Measurements from ENCODE around the gene CHIT1. TPM values are rescaled to one million over a fixed set of nuclear protein-coding genes. Genes with fewer than 3 reads are reported as not detected.

CHIT1 gene
- total and polyA plus RNA-seq, 7 experiments from 2014 or later: 0.76 to 2.2 (median 1.1) TPM; not detected in 2

DNA sequence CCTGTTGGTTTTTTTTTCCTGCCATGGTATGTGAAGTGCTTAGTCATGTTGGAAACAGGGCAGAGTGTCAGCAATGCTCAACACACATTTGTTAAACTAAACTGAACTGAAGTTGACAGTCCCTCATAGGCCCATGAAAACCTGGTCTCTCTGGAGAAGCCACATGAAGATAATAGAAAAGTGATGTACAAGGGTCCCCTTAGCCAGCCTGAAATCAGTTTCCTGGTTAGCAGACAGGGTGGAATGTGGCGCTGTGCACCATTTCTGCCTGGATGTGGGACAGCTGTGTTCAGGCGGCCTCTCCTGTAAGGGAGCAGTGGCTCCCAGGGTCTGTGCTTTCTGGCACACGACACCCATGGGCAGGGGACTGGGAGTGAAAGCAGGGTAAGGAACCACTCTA, 33.1 kb downstream of the CHIT1 start:
- Histone ChIP-seq H3K36me3 (ENCODE audit: control insufficient read depth in 2 of 3, insufficient read depth in 3 of 3, low read length in 3 of 3) (no peaks in the 10 kb centered on the region), H3K27ac (ENCODE audit: low read depth, low read length) (no peak overlapping the region), H3K4me3 (ENCODE audit: low read length) (no peak overlapping the region), H3K27me3 (ENCODE audit: control insufficient read depth in 2 of 2, insufficient read depth in 2 of 2, low read length in 2 of 2) (no peaks in the 10 kb centered on the region), H3K9me3 (ENCODE audit: control insufficient read depth in 2 of 3, low read length in 3 of 3) (no peaks in the 10 kb centered on the region), H3K4me1 (ENCODE audit: control insufficient read depth in 2 of 2, insufficient read depth in 2 of 2, low read length in 2 of 2) (no peaks in the 10 kb centered on the region)
- H3K4me1 Mint-ChIP-seq: peaks cover 0 to 7% (median 0%) of the 10 kb centered on the region in 7 donors
- ATAC-seq (no peak), DNase-seq (no peak)
- H3K27me3 Mint-ChIP-seq: peaks cover 0 to 14% (median 13%) of the 10 kb centered on the region in 5 donors
- CTCF ChIA-PET: interaction anchor here (0.7 kb wide), 1 partner anchor 68 kb away, joined by 3 read pairs; no protein-coding TSS in a partner anchor
- POLR2A ChIA-PET: no interaction called here
- H3K36me3 Mint-ChIP-seq: no peaks in the 10 kb centered on the region
- no peak overlapping the region for H3K4me3 Mint-ChIP-seq
- H3K27ac Mint-ChIP-seq: no peak overlapping the region
- H3K9me3 Mint-ChIP-seq: peaks cover 0 to 3% (median 0%) of the 10 kb centered on the region in 11 donors
- intact Hi-C loops (cut with micrococcal nuclease): no loop called here

GRCh38 chr1:203190949-203191348, 38.5 kb downstream of the CHIT1 start:
- intact Hi-C loops (cut with micrococcal nuclease): no loop called here
- ATAC-seq: no peak
- Mint-ChIP-seq H3K36me3 (no peaks in the 10 kb centered on the region), H3K9me3 (no peaks in the 10 kb centered on the region), H3K27me3 (peaks cover 0 to 10% (median 5%) of the 10 kb centered on the region in 5 donors), H3K27ac (no peak overlapping the region), H3K4me3 (no peak overlapping the region), H3K4me1 (peaks cover 0 to 6% (median 0%) of the 10 kb centered on the region in 7 donors)
- DNase-seq: no peak
- no peak overlapping the region for H3K4me3 ChIP-seq (ENCODE audit: low read length)
- ChIA-PET POLR2A (no interaction called here), CTCF (interaction anchor here (0.6 kb wide), 1 partner anchor 152 kb away, joined by 3 read pairs; no protein-coding TSS in a partner anchor)
- no peaks in the 10 kb centered on the region for H3K27me3 ChIP-seq (ENCODE audit: control insufficient read depth in 2 of 2, insufficient read depth in 2 of 2, low read length in 2 of 2)
- H3K4me1 ChIP-seq (ENCODE audit: control insufficient read depth in 2 of 2, insufficient read depth in 2 of 2, low read length in 2 of 2): no peaks in the 10 kb centered on the region
- no peaks in the 10 kb centered on the region for H3K36me3 ChIP-seq (ENCODE audit: control insufficient read depth in 2 of 3, insufficient read depth in 3 of 3, low read length in 3 of 3)
- H3K9me3 ChIP-seq (ENCODE audit: control insufficient read depth in 2 of 3, low read length in 3 of 3): no peaks in the 10 kb centered on the region
- no peak overlapping the region for H3K27ac ChIP-seq (ENCODE audit: low read depth, low read length)

DNA sequence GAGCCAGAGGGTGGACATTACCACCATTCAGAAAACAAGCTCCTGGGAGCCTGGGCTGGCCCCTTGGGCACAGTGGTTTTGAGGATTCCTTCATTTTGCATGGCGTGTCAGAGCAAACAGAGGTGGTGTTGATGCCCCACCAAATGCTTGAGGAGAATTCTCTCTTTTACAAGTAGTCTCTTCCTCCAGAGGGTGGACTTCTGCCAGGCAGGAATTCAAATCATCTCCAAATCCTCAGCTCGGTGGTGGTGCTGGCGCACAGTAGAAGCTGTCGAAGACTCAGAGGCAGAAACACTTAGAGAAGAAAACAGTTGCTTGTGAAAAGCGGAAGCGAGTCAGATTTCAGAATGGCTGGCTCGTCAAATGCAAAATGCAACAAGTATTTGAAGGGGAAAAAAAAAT, 39.5 kb downstream of the CHIT1 start:
- no peaks in the 10 kb centered on the region for H3K9me3 Mint-ChIP-seq
- H3K4me1 Mint-ChIP-seq: peaks cover 0 to 6% (median 0%) of the 10 kb centered on the region in 7 donors

DNA sequence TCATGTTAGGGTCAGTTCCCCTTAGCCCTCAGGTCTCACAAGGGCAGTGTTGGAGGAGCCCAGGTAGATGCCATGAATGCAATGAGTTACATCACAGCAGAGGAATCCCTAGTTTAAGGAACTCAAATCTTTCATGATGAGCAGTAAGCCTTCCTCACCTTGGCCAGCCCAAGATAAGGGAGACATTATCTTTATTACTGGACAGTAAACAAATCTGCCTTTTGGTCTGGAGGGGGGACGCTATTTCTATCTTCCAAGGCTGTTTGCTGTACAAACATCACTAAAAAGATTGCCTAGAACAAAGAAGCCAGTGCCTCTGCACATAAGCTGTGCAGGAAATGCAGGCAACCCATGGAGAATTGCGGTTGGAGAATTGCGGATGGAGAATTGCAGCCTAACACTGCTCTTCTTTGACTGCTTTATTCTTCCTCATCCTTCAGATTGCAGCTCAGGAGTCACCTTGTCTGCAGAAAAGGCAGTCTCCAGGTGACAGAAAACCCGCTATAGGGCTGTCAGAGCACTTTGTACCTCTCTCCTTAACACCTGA, 40.7 kb downstream of the CHIT1 start:
- H3K9me3 Mint-ChIP-seq: no peaks in the 10 kb centered on the region
- intact Hi-C loops (cut with micrococcal nuclease): no loop called here
- H3K27ac ChIP-seq (ENCODE audit: low read depth, low read length): no peak overlapping the region
- CTCF ChIA-PET: no interaction called here
- H3K4me3 ChIP-seq (ENCODE audit: low read length): no peak overlapping the region
- H3K4me3 Mint-ChIP-seq: no peak overlapping the region
- H3K27me3 ChIP-seq (ENCODE audit: control insufficient read depth in 2 of 2, insufficient read depth in 2 of 2, low read length in 2 of 2): no peaks in the 10 kb centered on the region
- H3K36me3 ChIP-seq (ENCODE audit: control insufficient read depth in 2 of 3, insufficient read depth in 3 of 3, low read length in 3 of 3): no peaks in the 10 kb centered on the region
- DNase-seq (no peak), ATAC-seq (no peak)
- H3K36me3 Mint-ChIP-seq: no peaks in the 10 kb centered on the region
- no peak overlapping the region for H3K27ac Mint-ChIP-seq
- no peaks in the 10 kb centered on the region for H3K9me3 ChIP-seq (ENCODE audit: control insufficient read depth in 2 of 3, low read length in 3 of 3)
- POLR2A ChIA-PET: no interaction called here
- H3K4me1 ChIP-seq (ENCODE audit: control insufficient read depth in 2 of 2, insufficient read depth in 2 of 2, low read length in 2 of 2): no peaks in the 10 kb centered on the region
- peaks cover 0 to 18% (median 5%) of the 10 kb centered on the region in 5 donors for H3K27me3 Mint-ChIP-seq
- peaks cover 0 to 6% (median 0%) of the 10 kb centered on the region in 7 donors for H3K4me1 Mint-ChIP-seq

More for the DNA sequence above, 39.5 kb downstream of the CHIT1 start:
- no peaks in the 10 kb centered on the region for H3K9me3 ChIP-seq (ENCODE audit: control insufficient read depth in 2 of 3, low read length in 3 of 3)
- no peak overlapping the region for H3K27ac ChIP-seq (ENCODE audit: low read depth, low read length)
- Mint-ChIP-seq H3K36me3 (no peaks in the 10 kb centered on the region), H3K4me3 (no peak overlapping the region), H3K27ac (no peak overlapping the region), H3K27me3 (peaks cover 0 to 15% (median 5%) of the 10 kb centered on the region in 5 donors)
- no peaks in the 10 kb centered on the region for H3K4me1 ChIP-seq (ENCODE audit: control insufficient read depth in 2 of 2, insufficient read depth in 2 of 2, low read length in 2 of 2)
- H3K4me3 ChIP-seq (ENCODE audit: low read length): no peak overlapping the region
- ChIA-PET POLR2A (no interaction called here), CTCF (no interaction called here)
- intact Hi-C loops (cut with micrococcal nuclease): no loop called here
- no peak for DNase-seq
- H3K27me3 ChIP-seq (ENCODE audit: control insufficient read depth in 2 of 2, insufficient read depth in 2 of 2, low read length in 2 of 2): no peaks in the 10 kb centered on the region
- ATAC-seq: no peak
- H3K36me3 ChIP-seq (ENCODE audit: control insufficient read depth in 2 of 3, insufficient read depth in 3 of 3, low read length in 3 of 3): no peaks in the 10 kb centered on the region

- Mint-ChIP-seq H3K9me3 (no peaks in the 10 kb centered on the region), H3K4me1 (peaks cover 0 to 6% (median 0%) of the 10 kb centered on the region in 7 donors), H3K27ac (no peak overlapping the region), H3K27me3 (peaks cover 0 to 18% (median 5%) of the 10 kb centered on the region in 5 donors), H3K36me3 (no peaks in the 10 kb centered on the region), H3K4me3 (no peak overlapping the region)
- POLR2A ChIA-PET: no interaction called here
- Histone ChIP-seq H3K9me3 (ENCODE audit: control insufficient read depth in 2 of 3, low read length in 3 of 3) (no peaks in the 10 kb centered on the region), H3K36me3 (ENCODE audit: control insufficient read depth in 2 of 3, insufficient read depth in 3 of 3, low read length in 3 of 3) (no peaks in the 10 kb centered on the region), H3K27me3 (ENCODE audit: control insufficient read depth in 2 of 2, insufficient read depth in 2 of 2, low read length in 2 of 2) (no peaks in the 10 kb centered on the region), H3K4me1 (ENCODE audit: control insufficient read depth in 2 of 2, insufficient read depth in 2 of 2, low read length in 2 of 2) (no peaks in the 10 kb centered on the region), H3K4me3 (ENCODE audit: low read length) (no peak overlapping the region), H3K27ac (ENCODE audit: low read depth, low read length) (no peak overlapping the region)
- ATAC-seq (no peak), DNase-seq (no peak)
- intact Hi-C loops (cut with micrococcal nuclease): no loop called here
- CTCF ChIA-PET: no interaction called here
These were observed 41.7 kb downstream of the CHIT1 start for GRCh38 chr1:203187689-203188264.

- peaks cover 0 to 6% (median 0%) of the 10 kb centered on the region in 7 donors for H3K4me1 Mint-ChIP-seq
- H3K27me3 Mint-ChIP-seq: peaks cover 0 to 18% (median 5%) of the 10 kb centered on the region in 5 donors
- H3K9me3 Mint-ChIP-seq: no peaks in the 10 kb centered on the region
- no peak for DNase-seq
- H3K27me3 ChIP-seq (ENCODE audit: control insufficient read depth in 2 of 2, insufficient read depth in 2 of 2, low read length in 2 of 2): no peaks in the 10 kb centered on the region
- no peak for ATAC-seq
- intact Hi-C loops (cut with micrococcal nuclease): no loop called here
- H3K27ac ChIP-seq (ENCODE audit: low read depth, low read length): no peak overlapping the region
- ChIA-PET CTCF (no interaction called here), POLR2A (no interaction called here)
- no peaks in the 10 kb centered on the region for H3K9me3 ChIP-seq (ENCODE audit: control insufficient read depth in 2 of 3, low read length in 3 of 3)
- no peaks in the 10 kb centered on the region for H3K36me3 Mint-ChIP-seq
- H3K4me3 ChIP-seq (ENCODE audit: low read length): no peak overlapping the region
- no peaks in the 10 kb centered on the region for H3K36me3 ChIP-seq (ENCODE audit: control insufficient read depth in 2 of 3, insufficient read depth in 3 of 3, low read length in 3 of 3)
- H3K27ac Mint-ChIP-seq: no peak overlapping the region
- no peaks in the 10 kb centered on the region for H3K4me1 ChIP-seq (ENCODE audit: control insufficient read depth in 2 of 2, insufficient read depth in 2 of 2, low read length in 2 of 2)
- H3K4me3 Mint-ChIP-seq: no peak overlapping the region
These were observed 42.2 kb downstream of the CHIT1 start for GRCh38 chr1:203187304-203187685.

Data from naive thymus-derived CD4-positive, alpha-beta T cell (primary cell).